ENCODE results near the gene CHN2.

DNA sequence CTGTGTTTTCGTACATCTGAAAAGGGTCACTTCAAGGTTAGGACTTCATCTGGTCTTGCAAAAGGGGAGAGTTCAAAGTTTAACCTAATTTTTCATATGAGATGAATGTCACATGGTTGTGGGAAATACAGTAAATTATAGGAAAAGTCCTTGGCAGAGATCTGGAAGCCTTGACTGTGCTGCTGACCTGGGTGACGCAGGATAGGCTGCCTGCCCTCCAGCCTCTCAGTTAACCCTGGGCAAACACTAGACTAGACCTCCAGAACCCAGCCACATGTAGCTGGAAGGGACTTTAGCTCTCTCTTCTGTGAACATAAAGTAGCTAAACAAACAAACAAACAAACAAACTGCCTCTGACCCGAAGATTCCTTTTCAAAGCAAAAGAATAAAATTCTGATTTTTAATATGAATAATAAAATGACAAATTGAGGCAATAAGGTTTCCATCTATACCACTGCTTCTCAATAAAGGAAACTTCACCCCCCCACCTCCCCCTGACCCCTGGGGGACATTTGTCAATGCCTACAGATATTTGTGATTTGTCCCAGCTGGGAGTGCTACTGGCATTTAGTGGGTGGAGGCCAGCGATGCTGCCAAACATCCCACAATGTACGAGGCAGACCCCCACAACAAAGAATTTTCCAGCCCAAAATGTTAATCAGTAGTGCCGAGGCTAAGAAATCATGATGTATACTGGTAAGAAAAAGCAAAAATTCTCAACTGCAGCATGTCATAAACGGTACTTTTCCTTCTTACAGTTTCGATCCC, 293.8 kb downstream of the CHN2 start:
- no peak for TF ChIP-seq POLR2A (IDR thresholded peaks at IDR 0.05; ENCODE audit: extremely low read depth, insufficient read length)
- TF ChIP-seq, protein P1, sequence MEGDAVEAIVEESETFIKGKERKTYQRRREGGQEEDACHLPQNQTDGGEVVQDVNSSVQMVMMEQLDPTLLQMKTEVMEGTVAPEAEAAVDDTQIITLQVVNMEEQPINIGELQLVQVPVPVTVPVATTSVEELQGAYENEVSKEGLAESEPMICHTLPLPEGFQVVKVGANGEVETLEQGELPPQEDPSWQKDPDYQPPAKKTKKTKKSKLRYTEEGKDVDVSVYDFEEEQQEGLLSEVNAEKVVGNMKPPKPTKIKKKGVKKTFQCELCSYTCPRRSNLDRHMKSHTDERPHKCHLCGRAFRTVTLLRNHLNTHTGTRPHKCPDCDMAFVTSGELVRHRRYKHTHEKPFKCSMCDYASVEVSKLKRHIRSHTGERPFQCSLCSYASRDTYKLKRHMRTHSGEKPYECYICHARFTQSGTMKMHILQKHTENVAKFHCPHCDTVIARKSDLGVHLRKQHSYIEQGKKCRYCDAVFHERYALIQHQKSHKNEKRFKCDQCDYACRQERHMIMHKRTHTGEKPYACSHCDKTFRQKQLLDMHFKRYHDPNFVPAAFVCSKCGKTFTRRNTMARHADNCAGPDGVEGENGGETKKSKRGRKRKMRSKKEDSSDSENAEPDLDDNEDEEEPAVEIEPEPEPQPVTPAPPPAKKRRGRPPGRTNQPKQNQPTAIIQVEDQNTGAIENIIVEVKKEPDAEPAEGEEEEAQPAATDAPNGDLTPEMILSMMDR (IDR thresholded peaks at IDR 0.05; ENCODE audit: low read depth, low read length): no peak
